NCI-H82 (cell line): Measurements from ENCODE around the gene HSD11B2.
A peak's percentile ranks its signal among the peaks of the same experiment; 100 is the strongest.

Experiments used
- DNase-seq: peaks from one replicate; lab custom pipeline; 2025; lab: John Stamatoyannopoulos, UW

Gene HSD11B2

DNA sequence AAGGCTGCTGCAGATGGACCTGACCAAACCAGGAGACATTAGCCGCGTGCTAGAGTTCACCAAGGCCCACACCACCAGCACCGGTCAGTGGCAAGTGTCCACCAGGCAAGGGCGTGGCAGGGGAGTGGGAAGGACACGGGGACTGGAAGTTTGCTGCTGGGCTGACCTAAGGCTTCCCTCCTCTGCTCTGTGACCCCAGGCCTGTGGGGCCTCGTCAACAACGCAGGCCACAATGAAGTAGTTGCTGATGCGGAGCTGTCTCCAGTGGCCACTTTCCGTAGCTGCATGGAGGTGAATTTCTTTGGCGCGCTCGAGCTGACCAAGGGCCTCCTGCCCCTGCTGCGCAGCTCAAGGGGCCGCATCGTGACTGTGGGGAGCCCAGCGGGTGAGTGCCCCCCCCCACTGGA is 4.8 kb downstream of the HSD11B2 start:
- DNase-seq, result peak; percentile 15

- DNase-seq, result no peak
Observed at GRCh38 chr16:67436640-67437193, 5.8 kb downstream of the HSD11B2 start.

- DNase-seq, result no peak
Observed at GRCh38 chr16:67437513-67437912, 6.6 kb downstream of the HSD11B2 start.

- DNase-seq, result no peak
Observed at GRCh38 chr16:67438098-67438791, 7.3 kb downstream of the HSD11B2 start.

- DNase-seq, result no peak
Observed at GRCh38 chr16:67438824-67439393, 8.0 kb downstream of the HSD11B2 start.

DNA sequence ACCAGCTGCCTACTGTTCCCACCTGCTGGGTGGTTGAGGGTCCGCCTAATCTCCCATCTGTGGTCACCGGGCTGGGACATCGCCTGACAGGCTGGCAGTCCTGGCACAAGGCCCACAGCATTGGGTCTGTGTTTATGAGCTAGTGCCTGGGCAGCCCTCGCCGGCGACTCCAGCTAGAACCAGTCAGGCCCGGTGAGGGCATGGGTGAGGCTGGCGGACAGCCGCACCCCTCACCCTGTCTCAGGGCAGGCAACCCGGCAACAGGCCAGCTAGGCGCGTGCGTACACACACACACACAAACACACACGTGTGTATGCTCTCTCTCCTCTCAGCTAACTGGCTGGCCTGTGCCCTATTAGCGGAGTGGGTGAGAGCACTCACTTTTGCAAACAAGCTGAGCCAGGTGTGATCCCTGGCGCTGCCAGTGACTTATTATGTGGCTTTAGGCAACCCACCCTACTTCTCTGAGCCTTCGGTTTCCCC is 10.4 kb downstream of the HSD11B2 start:
- peak; percentile 45 for DNase-seq

GRCh38 chr16:67441907-67442306 is 11.0 kb downstream of the HSD11B2 start:
- no peak for DNase-seq

DNA sequence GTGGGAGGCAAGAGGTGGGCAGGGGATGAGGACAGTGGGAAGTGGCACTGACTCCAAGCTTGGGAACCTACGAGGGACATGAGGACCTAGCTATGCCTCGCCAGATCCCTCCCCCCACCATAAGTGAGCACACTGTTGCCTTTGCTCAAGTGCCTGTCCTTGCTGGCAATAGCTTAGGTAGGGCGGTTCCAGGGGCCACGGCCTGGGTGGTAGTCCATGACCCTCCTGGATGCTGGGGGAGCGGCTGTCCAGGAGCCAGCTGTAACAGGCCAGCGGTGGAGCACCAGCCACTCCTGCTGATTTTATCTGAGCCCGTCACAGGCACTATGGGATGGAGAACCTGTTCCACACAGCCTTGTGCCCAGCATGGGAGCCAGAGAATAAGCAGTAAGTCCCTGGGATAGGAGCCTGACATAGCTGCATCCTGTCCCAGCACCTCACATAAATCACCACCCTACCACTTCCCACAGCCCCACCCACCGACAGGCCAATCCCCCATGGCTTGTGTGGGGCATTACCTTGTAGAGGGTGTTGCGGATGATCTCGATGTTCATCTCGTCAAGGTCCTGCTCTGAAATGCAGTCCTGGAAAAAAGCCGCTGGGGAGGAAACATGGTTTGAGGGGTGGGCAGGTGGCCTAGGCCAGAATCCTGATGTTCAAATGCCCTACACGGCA is 11.8 kb downstream of the HSD11B2 start:
- no peak for DNase-seq

- no peak for DNase-seq
Observed at GRCh38 chr16:67443265-67443664, 12.3 kb downstream of the HSD11B2 start.

GRCh38 chr16:67444259-67445125 is 13.6 kb downstream of the HSD11B2 start:
- no peak for DNase-seq

- no peak for DNase-seq
Observed at GRCh38 chr16:67445126-67445426, 14.2 kb downstream of the HSD11B2 start.

DNA sequence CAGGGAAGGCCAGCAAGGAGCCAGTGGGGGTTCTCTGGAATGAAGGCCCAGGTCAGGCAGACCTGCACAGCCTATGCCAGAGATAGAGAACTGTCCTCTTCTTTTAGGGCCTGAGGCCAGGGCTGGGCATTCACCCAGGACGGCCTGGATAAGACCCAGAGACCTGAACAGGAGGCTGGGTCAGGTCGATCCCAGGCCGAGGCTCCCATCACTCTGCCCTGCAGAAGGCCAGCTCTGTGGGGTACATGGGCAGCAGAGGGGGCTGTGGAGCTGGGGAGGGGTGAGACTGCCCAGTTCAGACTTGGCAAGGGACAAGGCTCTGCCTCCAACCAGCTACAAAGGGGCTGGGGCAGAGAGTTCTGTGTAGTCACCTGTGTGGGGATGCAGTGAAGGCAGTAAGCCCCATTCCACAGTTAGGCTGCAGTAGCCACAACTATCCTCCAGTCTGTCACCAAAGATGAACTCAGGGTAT is 14.6 kb downstream of the HSD11B2 start:
- DNase-seq, result no peak

- no peak for DNase-seq
Observed at GRCh38 chr16:67445913-67446907, 15.3 kb downstream of the HSD11B2 start.

DNA sequence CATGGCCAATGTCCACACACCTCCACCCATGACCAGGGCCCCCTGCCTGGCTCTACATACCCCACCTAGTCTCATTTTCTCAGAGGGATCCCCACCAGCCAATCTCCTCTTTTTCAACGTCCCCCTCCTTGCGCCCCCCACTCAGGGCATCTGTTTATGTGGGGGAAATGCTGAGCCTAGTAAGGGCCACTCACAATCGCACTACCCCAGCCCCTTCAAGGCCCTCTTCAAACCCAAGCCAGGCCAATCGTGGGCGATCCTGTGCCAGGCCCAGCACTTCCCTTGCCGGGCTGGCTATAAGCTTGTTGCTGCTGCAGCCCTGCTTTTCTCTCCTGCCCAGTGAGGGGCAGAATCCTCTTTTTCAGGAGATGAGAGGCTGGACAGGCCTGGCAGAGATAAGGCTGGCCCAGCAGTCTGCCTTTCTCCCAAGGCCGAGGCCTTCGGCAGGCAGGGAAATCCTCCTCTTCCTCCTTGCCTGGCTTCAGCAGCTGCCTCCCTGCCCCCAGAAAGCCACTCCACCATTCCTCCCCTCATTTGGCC is 16.1 kb downstream of the HSD11B2 start:
- DNase-seq, result no peak

- peak; percentile 74 for DNase-seq
Observed at GRCh38 chr16:67447508-67448076, 16.7 kb downstream of the HSD11B2 start.

- no peak for DNase-seq
Observed at GRCh38 chr16:67448580-67448979, 17.7 kb downstream of the HSD11B2 start.

DNA sequence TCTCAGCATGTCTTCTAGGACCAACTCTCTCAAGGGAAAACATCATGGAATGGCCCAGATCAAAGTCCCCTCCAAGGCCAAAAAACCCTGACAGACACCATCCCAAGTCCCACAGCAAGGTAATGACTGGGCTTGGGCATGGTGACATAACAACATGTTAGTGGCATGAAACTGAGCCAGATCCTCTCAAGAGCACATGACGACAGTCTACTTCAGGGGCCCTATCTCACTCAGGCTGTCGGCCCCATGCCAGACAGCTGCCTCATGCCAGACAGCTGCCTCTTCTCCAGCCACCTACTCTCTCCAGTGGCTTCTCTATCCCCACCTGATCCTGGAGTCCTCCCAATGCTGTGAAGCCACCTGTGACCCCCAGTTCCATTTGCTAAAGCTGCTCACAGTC is 18.4 kb downstream of the HSD11B2 start:
- DNase-seq, result no peak

DNA sequence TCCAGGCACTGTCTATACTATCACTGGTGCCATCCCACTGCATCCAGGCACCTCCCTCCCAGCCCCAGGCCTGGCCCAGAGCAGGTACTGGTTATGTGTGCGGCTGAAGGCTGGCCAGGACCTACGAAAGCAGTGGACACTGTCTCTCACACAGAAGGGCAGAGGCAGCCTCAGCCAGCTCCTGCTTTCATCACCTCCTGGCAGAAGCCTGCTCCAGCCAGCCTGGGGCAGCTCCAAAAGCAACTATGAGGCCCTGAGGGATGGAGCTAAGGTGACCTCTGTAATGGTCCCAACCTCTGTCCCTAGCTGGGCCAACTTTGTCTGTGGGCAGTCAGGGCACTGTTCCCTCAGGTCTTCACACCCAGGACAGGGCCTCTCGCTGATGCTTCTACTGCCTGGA is 18.8 kb downstream of the HSD11B2 start:
- DNase-seq, result no peak

GRCh38 chr16:67451061-67451703 is 20.3 kb downstream of the HSD11B2 start:
- no peak for DNase-seq
